SU-DHL-6 (cell line): ENCODE results near the gene SP2.

Source experiments
- EZH2phosphoT487 ChIP-seq: fragments of 200-600 bp; sonication (generic), shearing (Covaris generic); conservative IDR thresholded peaks from 2 replicates; pipeline ENCODE4 v1.6.1; 2018; ENCODE audit warnings: mild to moderate bottlenecking, antibody characterized with exemption, low read length, moderate library complexity, mixed read lengths
- TF ChIP-seq, protein P1 (sequence below): fragments of 200-600 bp; sonication (generic); IDR thresholded peaks from one replicate; pipeline ENCODE4 v1.5.1; 2017; ENCODE audit warnings: antibody characterized with exemption, mild to moderate bottlenecking, low read length, moderate library complexity; ENCODE audit not compliant: insufficient read depth, poor library complexity, severe bottlenecking

DNA sequence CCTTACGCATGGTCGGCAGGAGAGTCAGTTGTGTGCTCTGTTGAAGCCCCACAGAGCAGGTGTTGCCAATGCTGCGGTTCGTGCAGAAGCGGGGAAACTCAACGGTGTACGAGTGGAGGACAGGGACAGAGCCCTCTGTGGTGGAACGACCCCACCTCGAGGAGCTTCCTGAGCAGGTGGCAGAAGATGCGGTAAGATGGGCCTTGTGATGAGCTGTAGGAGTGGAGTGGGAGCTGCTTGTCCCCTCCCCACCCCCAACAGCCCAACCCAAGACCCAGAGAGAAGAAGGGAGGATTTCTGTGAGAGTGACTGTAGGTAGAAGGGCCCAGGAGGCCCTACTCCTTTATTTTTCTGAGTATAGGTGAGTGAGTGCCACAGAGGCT lies 79.8 kb downstream of the SP2 start:
- TF ChIP-seq, protein P1, sequence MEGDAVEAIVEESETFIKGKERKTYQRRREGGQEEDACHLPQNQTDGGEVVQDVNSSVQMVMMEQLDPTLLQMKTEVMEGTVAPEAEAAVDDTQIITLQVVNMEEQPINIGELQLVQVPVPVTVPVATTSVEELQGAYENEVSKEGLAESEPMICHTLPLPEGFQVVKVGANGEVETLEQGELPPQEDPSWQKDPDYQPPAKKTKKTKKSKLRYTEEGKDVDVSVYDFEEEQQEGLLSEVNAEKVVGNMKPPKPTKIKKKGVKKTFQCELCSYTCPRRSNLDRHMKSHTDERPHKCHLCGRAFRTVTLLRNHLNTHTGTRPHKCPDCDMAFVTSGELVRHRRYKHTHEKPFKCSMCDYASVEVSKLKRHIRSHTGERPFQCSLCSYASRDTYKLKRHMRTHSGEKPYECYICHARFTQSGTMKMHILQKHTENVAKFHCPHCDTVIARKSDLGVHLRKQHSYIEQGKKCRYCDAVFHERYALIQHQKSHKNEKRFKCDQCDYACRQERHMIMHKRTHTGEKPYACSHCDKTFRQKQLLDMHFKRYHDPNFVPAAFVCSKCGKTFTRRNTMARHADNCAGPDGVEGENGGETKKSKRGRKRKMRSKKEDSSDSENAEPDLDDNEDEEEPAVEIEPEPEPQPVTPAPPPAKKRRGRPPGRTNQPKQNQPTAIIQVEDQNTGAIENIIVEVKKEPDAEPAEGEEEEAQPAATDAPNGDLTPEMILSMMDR = no peak
- TF ChIP-seq EZH2phosphoT487 = no peak
